Psoas muscle (tissue), 8 donors: ENCODE results near the gene SLC16A3. TPM values are rescaled to one million over a fixed set of nuclear protein-coding genes. Genes with fewer than 3 reads are reported as not detected.
A peak's percentile ranks its signal among the peaks of the same experiment; 100 is the strongest.

Source experiments
- ATAC-seq, 4 donors: fragments of 200-7000 bp; cut with Tn5 transposase; one replicate each; pipeline ENCODE4 v1.9.1; 2020; ENCODE audit warnings: moderate library complexity in 3 of 4, mild to moderate bottlenecking in 2 of 4
- DNase-seq, 2 donors: peaks; one replicate each; pipeline ENCODE4 v3.0.0-alpha.2; 2020
- H3K27ac ChIP-seq: fragments of 200-600 bp; one replicate; pipeline ENCODE4 v1.8.0; 2022
- H3K27me3 ChIP-seq, 3 donors: fragments of 200-600 bp in 1 of 3; one replicate each; pipeline versions ENCODE4 v1.6.1 to v1.8.0; 2013 to 2022; ENCODE audit warnings: low read length in 2 of 3, mild to moderate bottlenecking in 2 of 3, moderate library complexity in 1 of 3; ENCODE audit not compliant: insufficient read depth in 3 of 3
- H3K36me3 ChIP-seq, 2 donors: fragments of 200-600 bp in 1 of 2; one replicate each; pipeline versions ENCODE4 v1.6.1 to v1.8.0; 2013 to 2022; ENCODE audit warnings: low read depth in 1 of 2, mild to moderate bottlenecking in 1 of 2, moderate library complexity in 1 of 2; ENCODE audit not compliant: insufficient read depth in 1 of 2
- H3K4me1 ChIP-seq: fragments of 200-600 bp; one replicate; pipeline ENCODE4 v1.8.0; 2022
- H3K4me3 ChIP-seq: fragments of 200-600 bp; one replicate; pipeline ENCODE4 v1.8.0; 2022; ENCODE audit warnings: mild to moderate bottlenecking
- H3K9me3 ChIP-seq: fragments of 200-600 bp; one replicate; pipeline ENCODE4 v1.8.0; 2022
- WGBS, 3 donors: extraction: QIAGEN DNeasy Blood & Tissue Kit; methylation state at CpG; one replicate each; pipeline versions ENCODE4 v1.1.6 to v1.1.7; 2013; 5-methylcytosine and 5-hydroxymethylcytosine counted together
- intact Hi-C, 2 donors: fragments of 100-400 bp; cut with DNase I; formaldehyde crosslinking; loops; one replicate each; pipeline versions ENCODE4 v1.11.0 to v1.14.2; 2022
- polyA plus RNA-seq, 3 donors: library from polyadenylated mRNA; stranded (reverse); fragments of 200-250 nt; gene quantifications; one replicate each; pipeline ENCODE4 v1.2.3, GENCODE V29; 2013
- total RNA-seq, 4 donors: library from RNA; stranded (reverse); fragmentation: NEBNext Ultra II Directional in 2 of 4; extraction: Animal tissue kit (Norgen Biotek cat#: 25700) in 2 of 4; gene quantifications; one replicate each; pipeline versions ENCODE4 v1.2.1 to v1.2.4, GENCODE V29; 2021 to 2023
- TF ChIP-seq, protein P1 (sequence below): fragments of 200-600 bp; IDR thresholded peaks from one replicate; pipeline ENCODE4 v1.8.0; 2022; ENCODE audit warnings: antibody characterized with exemption
- donor health status: healthy with polysubstance abuse.
- donor health status: DM: no; HTN: no; CAD: no; lungs with moderate emphysema.
- donor health status: Bipolar disorder and iron deficiency.
- donor health status: healthy.
- donor health status: DM: yes; HTN: yes; CAD: no.
- donor health status: DM: no; HTN: no; CAD: no.
- donor health status: DM: no; HTN: no; CAD: no.
- donor health status: DM: yes; HTN: yes; CAD: no.

SLC16A3 gene
- total and polyA plus RNA-seq, 7 donors: 18.6 to 263 (median 118) TPM

DNA sequence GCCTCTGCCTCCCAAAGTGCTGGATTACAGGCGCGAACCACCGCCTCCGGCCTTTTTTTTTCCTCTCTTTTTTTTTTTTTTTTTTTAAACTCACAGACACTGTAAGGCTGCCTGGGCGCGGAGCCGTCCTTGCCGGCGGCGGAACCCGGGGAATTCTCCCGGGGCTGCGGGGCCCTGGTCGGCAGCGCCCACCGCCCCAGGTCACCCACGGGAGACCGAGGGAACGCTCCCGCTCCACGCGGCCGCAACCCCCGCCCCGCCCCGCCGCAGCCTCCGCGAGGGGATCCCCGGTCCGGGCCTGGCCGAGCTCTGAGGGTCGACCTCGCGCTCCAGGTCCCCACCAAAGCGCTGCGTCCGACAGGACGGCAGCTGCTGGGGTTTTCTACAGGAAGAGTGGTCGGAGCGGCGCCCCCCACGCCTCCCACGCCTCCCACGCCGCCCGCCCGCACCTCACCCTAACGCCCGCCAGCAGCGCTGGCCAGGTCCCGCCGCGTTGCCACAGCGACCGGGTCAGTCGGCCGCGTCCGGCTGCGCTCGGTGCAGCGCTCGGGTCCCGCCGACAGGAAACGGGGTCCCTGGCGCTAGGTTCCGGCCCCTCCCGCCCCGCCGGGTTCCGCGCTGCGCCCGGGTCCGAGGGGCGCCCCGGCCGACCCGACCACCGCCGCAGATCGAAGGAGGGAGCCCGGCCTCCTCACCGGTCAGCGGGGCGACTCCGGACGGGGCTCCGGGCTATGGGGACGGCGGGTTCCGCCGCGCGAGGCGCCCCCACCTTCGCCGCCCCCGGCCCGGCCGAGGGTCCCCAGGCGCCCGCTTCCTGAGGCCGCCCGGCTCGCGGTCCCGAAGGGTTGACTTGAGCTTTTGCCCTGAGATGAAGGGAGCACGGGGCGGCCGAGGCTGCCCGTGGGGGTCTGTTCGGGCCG is 16.3 kb upstream of the SLC16A3 start, which contains the start of gene CCDC57:
Gene CCDC57 (minus strand): TSS at position 512 of the 920 bp plus-strand sequence. CDS start 10,898 bp downstream, outside the sequence.
- DNase-seq (peak; percentile 86 to 92), ATAC-seq (peak; percentile 85 to 93 (median 86))
- TF ChIP-seq, protein P1, sequence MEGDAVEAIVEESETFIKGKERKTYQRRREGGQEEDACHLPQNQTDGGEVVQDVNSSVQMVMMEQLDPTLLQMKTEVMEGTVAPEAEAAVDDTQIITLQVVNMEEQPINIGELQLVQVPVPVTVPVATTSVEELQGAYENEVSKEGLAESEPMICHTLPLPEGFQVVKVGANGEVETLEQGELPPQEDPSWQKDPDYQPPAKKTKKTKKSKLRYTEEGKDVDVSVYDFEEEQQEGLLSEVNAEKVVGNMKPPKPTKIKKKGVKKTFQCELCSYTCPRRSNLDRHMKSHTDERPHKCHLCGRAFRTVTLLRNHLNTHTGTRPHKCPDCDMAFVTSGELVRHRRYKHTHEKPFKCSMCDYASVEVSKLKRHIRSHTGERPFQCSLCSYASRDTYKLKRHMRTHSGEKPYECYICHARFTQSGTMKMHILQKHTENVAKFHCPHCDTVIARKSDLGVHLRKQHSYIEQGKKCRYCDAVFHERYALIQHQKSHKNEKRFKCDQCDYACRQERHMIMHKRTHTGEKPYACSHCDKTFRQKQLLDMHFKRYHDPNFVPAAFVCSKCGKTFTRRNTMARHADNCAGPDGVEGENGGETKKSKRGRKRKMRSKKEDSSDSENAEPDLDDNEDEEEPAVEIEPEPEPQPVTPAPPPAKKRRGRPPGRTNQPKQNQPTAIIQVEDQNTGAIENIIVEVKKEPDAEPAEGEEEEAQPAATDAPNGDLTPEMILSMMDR: peak; percentile 5
- Histone ChIP-seq H3K9me3 (no peaks in the 10 kb centered on the region), H3K36me3 (peaks cover 0 to 3% of the 10 kb centered on the region in 2 donors), H3K4me1 (peaks cover 18% of the 10 kb centered on the region), H3K27ac (peak within 1 kb of the TSS; percentile 87), H3K27me3 (no peaks in the 10 kb centered on the region), H3K4me3 (peak within 1 kb of the TSS; percentile 99)
- 0 to 1% (median 1%) methylated on average over 69 to 116 of the region's 116 CpGs for WGBS, 3 donors
- intact Hi-C loops: no loop called here

DNA sequence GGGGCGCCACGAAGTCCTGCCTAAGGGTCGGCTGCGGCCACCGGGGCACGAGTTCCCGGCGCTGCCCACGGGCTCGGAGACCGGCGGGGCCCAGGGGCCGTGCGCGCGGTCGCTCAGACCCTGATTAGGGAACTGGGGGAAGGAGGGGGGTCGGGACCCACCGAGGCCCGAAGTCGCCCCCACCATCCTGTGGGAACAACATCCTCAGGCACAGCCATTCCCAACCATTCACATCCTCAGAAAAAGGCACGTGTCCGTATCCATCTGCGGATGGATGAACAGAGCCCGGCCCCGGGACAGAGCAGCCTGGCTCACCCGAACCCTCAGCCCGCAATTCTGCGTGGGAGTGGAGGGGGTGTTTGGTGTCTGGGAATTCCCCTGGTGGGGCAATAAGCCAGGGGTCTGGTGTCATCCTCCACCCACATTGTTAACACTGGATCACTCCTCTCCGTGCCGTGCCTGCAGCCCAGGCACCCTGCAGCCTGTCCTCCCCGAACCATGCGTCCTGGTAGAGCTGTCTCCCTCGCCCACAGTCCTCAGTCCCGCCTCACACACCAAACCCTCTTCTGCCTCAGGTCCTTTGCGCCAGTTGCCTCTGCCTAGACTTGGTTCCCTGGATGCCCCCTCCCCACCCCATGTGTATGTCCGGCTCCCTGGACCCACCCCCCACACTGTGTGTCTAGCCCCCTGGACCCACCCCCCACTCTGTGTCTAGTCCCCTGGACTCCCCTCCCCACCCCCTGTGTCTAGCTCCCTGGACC is 15.4 kb upstream of the SLC16A3 start:
- Histone ChIP-seq H3K9me3 (no peaks in the 10 kb centered on the region), H3K4me1 (peaks cover 21% of the 10 kb centered on the region), H3K27me3 (no peaks in the 10 kb centered on the region), H3K27ac (peak overlapping the region; percentile 87), H3K36me3 (no peaks in the 10 kb centered on the region), H3K4me3 (peak overlapping the region; percentile 99)
- DNase-seq (peak in 1 of 2 donors; percentile 59), ATAC-seq (peak; percentile 51 to 70 (median 56))
- WGBS, 3 donors: 5 to 11% (median 7%) methylated on average over 27 to 37 of the region's 37 CpGs
- TF ChIP-seq, protein P1: no peak
- intact Hi-C loops: no loop called here

DNA sequence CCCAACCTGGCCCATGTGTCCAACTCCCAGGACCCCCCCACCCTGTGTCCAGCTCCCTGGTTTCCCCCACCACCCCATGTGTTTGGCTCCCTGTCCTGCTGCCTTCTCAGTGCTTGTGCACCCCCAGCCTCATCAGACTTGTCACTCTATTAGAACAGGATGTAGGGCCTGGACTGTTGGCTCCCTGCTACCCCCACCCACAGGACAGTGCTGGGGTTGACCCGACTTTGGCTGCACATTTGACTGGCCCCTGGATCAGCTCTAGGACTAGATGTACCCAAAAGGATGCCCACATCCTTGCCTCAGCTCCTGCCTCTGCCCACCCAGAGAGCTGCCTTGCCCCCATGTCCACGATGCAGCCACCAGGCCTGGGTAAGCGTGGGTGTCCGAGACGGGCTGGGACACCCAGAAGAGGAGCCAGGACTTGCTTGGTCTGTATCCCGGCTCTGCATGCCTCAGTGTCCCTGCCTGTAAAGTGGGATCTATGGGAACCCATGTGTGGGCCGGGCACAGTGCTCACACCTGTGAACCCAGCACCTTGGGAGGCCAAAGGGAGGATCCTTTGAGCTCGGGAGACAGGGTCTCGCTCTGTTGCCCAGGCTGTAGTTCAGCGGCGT is 14.7 kb upstream of the SLC16A3 start:
- TF ChIP-seq, protein P1: no peak
- ATAC-seq: no peak
- no peak for DNase-seq
- WGBS, 3 donors: 82 to 90% (median 83%) methylated on average over 11 of the region's 11 CpGs
- no peak overlapping the region for H3K27ac ChIP-seq
- no peaks in the 10 kb centered on the region for H3K36me3 ChIP-seq
- H3K9me3 ChIP-seq: no peaks in the 10 kb centered on the region
- intact Hi-C loops: no loop called here
- peaks cover 21% of the 10 kb centered on the region for H3K4me1 ChIP-seq
- H3K27me3 ChIP-seq: no peaks in the 10 kb centered on the region
- no peak overlapping the region for H3K4me3 ChIP-seq

DNA sequence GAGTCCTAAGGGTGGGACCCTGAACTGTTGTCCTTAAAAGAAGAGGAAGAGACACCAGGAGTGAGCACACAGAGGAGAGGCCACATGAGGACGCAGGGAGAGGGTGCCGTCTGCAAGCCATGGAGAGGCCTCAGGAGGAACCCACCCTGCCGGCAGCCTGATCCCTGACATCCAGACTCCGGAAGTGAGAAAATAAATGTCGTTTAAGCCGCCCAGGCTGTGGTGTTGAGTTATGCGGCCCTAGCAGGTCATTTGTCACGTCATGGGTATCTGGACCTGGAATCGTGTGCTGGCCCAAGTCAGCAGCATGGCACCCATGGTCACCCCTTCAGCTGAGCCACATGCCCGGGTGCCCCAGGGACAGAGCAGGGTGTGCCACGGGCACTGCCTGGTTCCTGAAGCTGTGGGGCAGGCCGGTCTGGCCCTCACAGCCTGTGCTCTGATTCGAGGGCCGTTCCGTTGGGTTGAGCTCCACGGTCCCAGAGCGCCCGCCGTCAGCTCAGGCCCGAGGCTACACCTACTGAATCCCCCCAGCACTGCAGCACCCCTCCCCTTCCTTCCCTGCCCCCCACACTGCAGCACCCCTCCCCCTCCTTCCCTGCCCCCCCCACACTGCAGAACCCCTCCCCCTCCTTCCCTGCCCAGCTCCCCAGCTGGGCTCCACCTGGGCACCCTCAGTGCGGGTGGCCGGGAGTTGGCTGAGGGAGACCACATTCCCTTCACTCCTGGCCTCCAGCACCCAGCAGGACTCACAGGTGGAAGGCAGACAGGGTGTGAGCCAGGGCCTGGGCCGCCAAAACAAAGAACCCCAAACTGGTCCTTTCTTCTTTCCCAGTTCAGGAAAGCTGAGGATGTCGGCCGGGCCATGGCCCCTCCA is 13.5 kb upstream of the SLC16A3 start:
- no peaks in the 10 kb centered on the region for H3K27me3 ChIP-seq
- peaks cover 21% of the 10 kb centered on the region for H3K4me1 ChIP-seq
- H3K9me3 ChIP-seq: no peaks in the 10 kb centered on the region
- intact Hi-C loops: no loop called here
- no peak overlapping the region for H3K27ac ChIP-seq
- DNase-seq: no peak
- no peaks in the 10 kb centered on the region for H3K36me3 ChIP-seq
- no peak overlapping the region for H3K4me3 ChIP-seq
- no peak for ATAC-seq
- 63 to 72% (median 67%) methylated on average over 23 to 25 of the region's 25 CpGs for WGBS, 3 donors
- TF ChIP-seq, protein P1: no peak
